Measurements from ENCODE around the gene CDKAL1.

Gene CDKAL1

DNA sequence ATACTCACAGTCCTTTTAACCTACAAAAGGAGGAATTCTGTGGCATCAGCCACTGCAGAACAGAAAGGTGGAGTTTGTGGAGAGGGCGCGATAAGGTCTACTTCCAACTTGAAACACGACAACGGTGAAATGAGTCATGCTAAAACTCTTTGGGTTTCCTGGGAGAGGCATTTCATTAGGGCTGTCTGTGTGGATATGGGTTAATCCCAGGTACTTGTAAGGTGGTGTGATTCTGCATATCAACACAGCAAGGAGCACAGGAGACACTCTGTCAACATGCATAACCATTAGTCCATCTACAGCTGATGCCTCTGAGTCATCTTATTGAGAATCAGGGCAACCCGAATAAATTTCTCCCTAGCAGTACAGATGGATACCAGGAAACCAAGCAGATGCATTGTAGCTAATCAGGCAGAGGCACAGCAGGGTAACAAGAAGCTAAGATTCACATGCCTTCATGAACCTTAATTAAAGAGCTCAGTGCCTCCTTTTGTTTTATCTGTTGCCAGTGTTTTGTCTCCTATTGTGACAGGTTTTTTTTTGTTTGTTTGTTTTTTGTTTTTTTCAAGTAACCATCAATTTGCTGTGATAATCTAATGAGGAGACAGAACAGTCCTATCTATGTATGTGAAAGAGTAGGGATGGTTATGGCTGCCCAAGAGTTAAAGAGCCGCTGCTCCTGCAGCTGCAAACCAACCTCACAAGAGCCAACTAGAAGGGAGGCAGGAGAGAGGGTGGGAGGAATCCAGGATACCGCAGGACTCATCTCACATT, 743.5 kb downstream of the CDKAL1 start:
- Histone ChIP-seq H3K4me3 (no peak overlapping the region), H3K27ac (no peak overlapping the region)
- no peak for DNase-seq (ENCODE audit: low spot score)
- TF ChIP-seq, protein P1, sequence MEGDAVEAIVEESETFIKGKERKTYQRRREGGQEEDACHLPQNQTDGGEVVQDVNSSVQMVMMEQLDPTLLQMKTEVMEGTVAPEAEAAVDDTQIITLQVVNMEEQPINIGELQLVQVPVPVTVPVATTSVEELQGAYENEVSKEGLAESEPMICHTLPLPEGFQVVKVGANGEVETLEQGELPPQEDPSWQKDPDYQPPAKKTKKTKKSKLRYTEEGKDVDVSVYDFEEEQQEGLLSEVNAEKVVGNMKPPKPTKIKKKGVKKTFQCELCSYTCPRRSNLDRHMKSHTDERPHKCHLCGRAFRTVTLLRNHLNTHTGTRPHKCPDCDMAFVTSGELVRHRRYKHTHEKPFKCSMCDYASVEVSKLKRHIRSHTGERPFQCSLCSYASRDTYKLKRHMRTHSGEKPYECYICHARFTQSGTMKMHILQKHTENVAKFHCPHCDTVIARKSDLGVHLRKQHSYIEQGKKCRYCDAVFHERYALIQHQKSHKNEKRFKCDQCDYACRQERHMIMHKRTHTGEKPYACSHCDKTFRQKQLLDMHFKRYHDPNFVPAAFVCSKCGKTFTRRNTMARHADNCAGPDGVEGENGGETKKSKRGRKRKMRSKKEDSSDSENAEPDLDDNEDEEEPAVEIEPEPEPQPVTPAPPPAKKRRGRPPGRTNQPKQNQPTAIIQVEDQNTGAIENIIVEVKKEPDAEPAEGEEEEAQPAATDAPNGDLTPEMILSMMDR (IDR thresholded peaks at IDR 0.05) = no peak

DNA sequence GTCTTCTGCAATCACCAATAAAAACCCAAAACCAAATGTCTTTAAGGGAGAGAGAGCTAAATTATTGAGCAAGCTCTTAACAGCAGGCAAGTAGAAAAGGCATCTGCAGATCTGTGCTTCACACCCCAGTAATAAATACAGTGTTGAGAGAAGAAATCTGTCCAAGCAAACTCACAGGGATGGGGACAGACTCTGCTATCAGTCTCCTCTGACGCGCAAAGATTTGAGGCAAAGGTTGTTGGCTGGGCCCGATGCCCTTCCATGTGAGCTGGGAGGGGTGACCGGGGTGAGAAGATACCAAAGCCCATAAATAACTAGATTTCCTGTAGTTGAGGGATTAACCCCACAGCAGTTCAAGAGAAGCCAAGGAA, 744.1 kb downstream of the CDKAL1 start:
- Histone ChIP-seq H3K4me3 (no peak overlapping the region), H3K27ac (no peak overlapping the region)
- DNase-seq (ENCODE audit: low spot score) = no peak
- TF ChIP-seq, protein P1 (IDR thresholded peaks at IDR 0.05) = no peak

DNA sequence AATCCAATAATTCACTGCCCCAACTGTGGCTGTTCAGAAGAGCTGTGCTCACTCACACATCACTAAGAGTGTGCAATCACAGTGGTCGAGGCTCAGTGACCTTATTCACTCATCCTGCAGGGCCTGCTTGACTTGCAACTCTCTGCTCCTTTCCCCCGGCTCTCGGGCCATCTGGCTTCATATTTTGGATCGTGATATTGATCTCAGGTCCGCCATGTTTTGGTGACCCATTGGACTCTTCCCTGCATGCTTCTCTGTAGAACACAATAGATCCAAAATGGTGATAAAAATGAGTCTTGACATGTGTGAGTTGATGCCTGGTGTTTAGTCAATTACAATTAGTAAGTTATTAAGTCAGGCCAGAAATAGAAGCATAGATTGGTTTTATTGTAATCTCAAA, 745.4 kb downstream of the CDKAL1 start:
- H3K4me3 ChIP-seq = no peak overlapping the region
- TF ChIP-seq, protein P1 (IDR thresholded peaks at IDR 0.05) = no peak
- no peak for DNase-seq (ENCODE audit: low spot score)
- no peak overlapping the region for H3K27ac ChIP-seq

DNA sequence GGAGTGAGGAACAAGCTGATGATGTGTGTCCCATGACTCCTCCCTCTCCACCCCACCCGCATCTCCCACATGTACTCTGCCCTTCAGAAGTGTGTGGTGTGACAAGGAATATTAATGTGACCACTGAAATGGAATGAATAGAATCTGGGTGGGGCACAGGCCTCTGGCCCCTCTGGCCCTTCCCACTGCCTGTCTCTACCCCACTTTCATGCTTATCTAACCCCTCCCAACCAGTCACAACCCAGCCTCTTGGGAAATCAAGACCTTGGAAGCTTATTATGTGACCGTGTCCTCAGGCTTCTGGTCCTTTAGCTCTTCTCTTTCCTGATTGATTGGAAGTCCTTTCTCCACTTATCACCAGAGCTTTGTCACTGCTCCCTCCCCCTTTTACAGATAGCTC, 747.1 kb downstream of the CDKAL1 start:
- DNase-seq (ENCODE audit: low spot score) = no peak
- H3K27ac ChIP-seq = no peak overlapping the region

More for the DNA sequence above, 747.1 kb downstream of the CDKAL1 start:
- no peak overlapping the region for H3K4me3 ChIP-seq
- TF ChIP-seq, protein P1 (IDR thresholded peaks at IDR 0.05) = no peak

Data from coronary artery (tissue), 2 donors.